GM19351 (cell line): Measurements from ENCODE around the gene JAZF1.

Experiments used
- ATAC-seq: cut with Tn5 transposase; IDR thresholded peaks from one replicate; pipeline ENCODE4 v1.9.1; 2021; ENCODE audit warnings: mild to moderate bottlenecking, moderate library complexity; ENCODE audit not compliant: unreplicated experiment

Gene JAZF1

GRCh38 chr7:27952456-27953285, 227.9 kb downstream of the JAZF1 start:
- ATAC-seq: no peak

DNA sequence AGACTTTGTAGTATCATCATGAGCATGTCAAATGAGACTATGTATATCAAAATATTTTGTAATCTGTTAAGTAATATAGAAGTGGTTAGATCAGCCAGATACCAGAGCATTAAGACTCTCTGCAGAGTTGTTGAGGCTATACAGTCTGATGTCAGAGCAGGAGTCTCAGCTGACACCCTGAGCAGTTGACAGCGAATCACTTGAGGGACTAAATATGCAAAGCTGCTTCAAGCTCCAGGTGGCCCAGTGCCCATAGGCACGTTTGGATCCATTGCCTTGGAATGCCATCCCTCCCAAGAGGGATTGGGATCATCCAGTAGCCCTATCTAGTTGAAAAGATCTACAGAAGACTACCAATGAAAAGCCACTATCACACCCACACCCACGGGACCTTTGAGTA, 230.5 kb downstream of the JAZF1 start:
- no peak for ATAC-seq

GRCh38 chr7:27948861-27949260, 231.7 kb downstream of the JAZF1 start:
- ATAC-seq: no peak

- ATAC-seq: no peak
Observed at GRCh38 chr7:27947586-27948278, 232.9 kb downstream of the JAZF1 start.

DNA sequence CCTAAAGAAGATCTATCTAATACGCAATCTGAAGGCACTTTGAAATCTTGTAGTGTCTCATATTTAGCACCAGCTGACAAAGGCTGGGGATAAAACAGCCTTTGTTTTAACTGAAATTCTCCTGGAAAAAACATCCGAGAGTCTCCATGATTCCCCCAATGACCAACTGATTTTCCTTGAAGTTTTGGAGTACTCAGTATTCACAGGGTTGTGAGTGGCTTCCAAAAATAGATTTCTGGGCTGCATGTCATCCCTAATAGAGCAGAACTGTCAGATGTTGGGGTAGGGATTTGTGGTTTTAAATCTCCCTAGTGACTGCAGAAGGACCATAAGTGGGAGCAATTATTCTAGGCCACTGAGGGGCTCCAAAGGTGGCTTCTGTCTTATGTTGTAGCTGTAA, 234.2 kb downstream of the JAZF1 start:
- no peak for ATAC-seq

DNA sequence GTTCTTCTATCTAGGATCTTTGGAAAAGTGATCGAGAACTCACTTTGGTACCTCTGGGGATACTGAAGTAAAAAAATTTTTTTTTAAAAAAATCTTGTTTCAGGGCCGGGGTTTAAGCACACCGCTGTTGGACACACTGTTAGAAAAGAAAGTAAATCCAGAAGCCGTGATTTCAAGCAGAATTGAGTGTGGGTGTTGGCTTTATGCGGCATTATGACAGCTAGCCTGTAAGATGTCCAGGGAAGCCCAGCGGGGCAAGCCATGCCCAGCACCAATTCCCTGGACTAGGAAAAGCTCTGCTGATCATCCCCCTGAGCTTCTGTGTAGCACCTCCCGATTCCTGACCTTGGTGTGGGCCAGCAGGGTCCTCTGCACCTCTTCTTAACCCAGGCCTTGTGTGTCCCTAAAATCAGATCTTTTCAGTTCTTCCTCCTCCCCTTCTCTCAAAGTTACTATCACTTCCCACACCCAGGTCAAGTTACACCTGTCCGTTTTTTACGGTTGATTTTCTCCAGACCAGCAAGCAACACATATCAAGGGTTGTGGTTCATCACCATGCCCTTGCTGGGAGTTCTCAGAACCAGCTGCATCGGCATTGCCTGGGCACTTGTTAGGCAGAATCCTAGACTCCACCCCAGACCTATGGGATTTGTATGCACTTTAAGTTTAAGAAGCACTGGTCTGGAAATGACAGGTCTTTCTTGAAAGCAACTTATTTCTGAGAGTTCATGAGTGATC, 235.4 kb downstream of the JAZF1 start:
- no peak for ATAC-seq

- no peak for ATAC-seq
Observed at GRCh38 chr7:27944643-27945042, 236.0 kb downstream of the JAZF1 start.

GRCh38 chr7:27943241-27943640, 237.4 kb downstream of the JAZF1 start:
- ATAC-seq: no peak

DNA sequence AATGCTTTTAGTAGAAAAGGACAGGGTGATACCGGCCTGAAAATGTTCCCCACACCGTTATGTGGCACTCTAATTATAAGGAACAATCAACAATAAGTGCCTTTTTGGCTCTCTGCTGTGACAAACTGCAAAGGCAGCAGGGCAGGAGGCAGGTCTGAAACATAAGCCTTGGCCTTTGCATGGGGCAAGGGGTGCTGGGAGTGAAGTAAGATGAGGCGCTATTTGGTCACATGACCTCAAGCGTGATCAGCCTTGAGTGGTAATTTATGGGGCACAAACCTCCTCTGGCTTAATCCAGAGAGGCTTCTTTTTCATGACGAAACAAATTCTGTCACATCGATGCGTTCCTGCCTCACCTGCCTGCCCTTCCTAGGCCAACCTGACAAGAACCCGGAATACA, 237.9 kb downstream of the JAZF1 start:
- ATAC-seq: no peak

DNA sequence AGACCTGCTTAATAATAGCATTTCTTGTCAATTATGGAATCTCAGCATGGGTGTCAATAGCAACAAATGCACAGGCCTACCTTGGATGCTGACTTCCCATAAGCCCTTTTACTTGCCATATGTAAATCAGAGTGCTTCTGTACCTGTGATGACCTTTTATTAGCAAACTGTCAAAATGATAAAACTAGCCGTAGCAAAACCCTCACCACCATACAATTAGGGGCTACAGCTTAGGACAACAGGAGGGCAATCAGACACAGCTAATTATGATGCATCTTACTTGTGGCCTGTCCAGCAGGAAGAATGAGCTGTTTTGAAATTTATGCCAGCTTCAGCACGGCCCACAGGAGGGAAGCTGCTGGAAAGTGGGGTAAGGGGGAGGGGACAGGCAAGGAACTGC, 239.1 kb downstream of the JAZF1 start:
- ATAC-seq: no peak

DNA sequence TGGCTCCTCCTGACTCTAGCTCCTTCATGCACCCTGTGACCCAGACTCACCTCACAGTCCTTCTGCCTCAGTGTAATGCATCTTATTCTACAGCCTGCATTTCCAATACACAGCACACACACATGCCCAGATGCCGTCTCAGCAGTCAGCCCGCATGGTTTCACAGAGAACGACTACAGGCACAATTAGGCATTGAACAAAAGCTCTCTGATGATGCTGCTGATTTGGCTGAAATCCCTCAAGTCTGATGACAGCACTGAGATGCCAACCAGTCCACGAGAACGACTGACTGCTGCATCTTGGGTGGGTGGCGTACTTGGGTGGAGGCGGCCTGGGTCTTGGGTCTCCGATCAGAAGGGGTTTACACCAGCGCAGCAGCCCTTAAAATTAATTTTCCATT, 240.3 kb downstream of the JAZF1 start:
- no peak for ATAC-seq

DNA sequence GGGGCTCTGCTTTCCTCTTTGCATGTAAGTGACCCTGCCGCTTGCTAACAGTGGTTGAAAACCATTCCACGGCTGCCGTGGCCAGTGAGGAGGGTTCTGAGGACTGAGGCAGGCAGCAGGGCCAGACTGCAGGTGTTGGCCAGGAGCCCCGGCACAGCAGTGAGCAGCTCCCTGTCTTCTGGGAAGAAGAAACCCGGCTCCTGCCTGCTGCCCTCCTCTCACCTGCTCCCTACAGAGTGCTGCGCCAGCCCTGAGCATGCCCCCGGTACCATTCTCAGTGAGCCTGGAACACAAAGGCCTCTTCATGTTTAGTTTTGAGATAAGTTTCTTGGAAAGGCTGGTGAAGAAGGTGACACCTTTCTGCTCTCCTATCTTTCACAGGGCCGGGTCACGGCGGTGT, 240.7 kb downstream of the JAZF1 start:
- ATAC-seq: no peak

GRCh38 chr7:27936768-27937102, 243.9 kb downstream of the JAZF1 start:
- ATAC-seq: no peak

GRCh38 chr7:27936047-27936767, 244.4 kb downstream of the JAZF1 start:
- ATAC-seq: no peak

GRCh38 chr7:27933671-27934565, 246.7 kb downstream of the JAZF1 start:
- ATAC-seq: no peak

DNA sequence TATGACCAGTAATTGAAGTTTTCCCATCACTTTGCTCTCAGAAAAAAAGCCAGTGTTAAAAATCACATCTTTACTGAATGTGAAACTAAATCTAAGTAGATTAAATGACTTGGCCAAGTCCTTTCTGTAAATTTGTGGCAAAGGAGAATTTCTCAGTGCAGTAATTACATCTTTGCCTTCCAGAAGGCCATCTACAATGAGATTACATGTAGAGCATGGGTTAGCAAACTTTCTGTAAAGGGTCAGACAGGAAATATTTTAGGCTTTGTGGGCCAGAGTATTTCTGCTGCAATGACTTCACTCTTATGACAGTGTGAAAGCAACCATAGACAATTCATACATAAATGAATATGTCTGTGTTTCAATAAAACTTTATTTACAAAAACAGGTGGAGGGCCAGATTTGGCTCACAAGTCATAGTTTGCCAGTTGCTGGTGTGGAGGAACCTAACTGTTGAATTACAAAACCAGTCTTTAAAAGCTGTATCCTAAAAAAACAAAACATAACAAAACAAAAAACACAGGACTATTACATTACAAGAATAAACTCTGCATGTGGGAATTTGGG, 249.6 kb downstream of the JAZF1 start:
- no peak for ATAC-seq

GRCh38 chr7:27929127-27929526, 251.5 kb downstream of the JAZF1 start:
- no peak for ATAC-seq

DNA sequence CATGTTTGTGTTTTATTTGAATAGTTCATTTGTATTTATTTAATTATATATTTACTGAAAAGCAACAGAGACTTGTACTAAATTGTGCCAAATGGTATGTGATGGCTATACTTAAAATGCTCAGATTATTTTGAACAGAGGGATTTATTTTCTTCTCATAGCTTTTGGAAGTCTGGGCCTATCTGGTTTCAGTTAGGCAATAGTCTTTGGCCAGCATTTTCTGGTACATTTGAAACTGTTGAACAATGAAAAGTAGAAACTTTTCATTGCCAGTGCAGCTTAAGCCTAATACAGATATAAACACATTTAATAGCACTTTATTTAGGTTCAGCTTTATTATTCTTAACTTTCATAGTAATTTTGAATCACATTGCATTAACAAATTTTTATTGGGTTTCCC, 252.6 kb downstream of the JAZF1 start:
- ATAC-seq: no peak

DNA sequence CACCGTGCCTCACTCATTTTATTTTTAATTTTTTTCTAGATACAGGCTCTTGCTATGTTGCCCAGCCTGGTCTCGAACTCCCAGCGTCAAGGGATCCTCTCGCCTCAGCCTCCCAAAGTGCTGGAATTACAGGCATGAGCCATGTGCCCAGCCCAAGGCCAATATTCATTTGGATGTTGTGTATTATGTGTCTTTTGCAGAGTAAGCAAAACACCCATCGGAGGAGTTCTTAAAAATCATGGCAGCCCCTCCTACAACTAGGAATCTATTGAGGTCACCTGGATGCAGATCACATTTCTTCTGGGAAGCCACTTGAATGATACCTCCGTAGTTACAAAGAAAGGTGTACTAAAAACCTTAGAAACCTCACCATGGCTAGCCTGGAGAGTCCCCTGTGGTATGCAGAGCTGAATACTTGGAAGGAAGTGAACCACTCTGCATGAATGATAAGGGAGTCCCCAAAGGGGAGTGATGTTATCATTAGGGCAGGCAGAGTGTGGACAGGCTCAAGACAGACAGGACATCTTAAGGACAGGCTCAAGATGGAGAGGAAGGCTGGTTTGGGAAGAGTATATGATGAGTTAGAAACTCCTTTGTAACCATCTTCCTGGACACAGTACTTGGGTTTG, 254.9 kb downstream of the JAZF1 start:
- peak; percentile 55 for ATAC-seq

DNA sequence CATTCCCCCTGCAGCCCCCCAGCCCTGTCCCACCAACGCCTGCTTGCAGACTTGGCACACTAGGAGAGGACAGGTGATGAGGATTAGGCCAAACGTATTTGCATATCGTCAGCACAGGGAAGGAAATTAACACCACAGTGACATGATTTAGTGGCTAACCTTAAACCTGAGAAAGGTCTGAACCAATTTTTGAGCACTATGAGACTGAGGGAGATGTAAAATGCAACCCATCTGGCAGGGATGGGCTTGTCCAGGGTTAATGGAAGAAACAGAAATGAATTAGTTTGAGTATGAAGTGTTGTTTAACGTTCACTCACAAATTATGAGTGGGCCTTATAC, 257.0 kb downstream of the JAZF1 start:
- ATAC-seq: no peak
